Stomach (tissue), 9 donors: ENCODE measurements around the gene TTC4. TPM values are rescaled to one million over a fixed set of nuclear protein-coding genes. Genes with fewer than 3 reads are reported as not detected.

Experiments used
- DNase-seq, 2 donors: peaks; one replicate each; pipeline versions ENCODE4 v3.0.0 to v3.0.0-alpha.2; 2013 to 2019
- H3K27ac ChIP-seq, 5 donors: fragments of 200-600 bp in 4 of 5; sonication (generic) in 4 of 5; one replicate each; pipeline ENCODE4 v1.5.1; 2013 to 2019; ENCODE audit warnings: mild to moderate bottlenecking in 1 of 5, moderate library complexity in 1 of 5
- H3K27me3 ChIP-seq, 3 donors: fragments of 200-600 bp; sonication (generic); one replicate each; pipeline ENCODE4 v1.5.1; 2017 to 2019; ENCODE audit warnings: mixed run types in 1 of 3
- H3K36me3 ChIP-seq, 4 donors: fragments of 200-600 bp; sonication (generic); 1 replicate in 3 of 4; 2 replicates in 1 of 4; pipeline ENCODE4 v1.5.1; 2016 to 2019
- H3K4me1 ChIP-seq, 4 donors: fragments of 200-600 bp; sonication (generic); one replicate each; pipeline ENCODE4 v1.5.1; 2016 to 2019
- H3K4me3 ChIP-seq, 4 donors: fragments of 200-600 bp; sonication (generic) in 3 of 4; one replicate each; pipeline ENCODE4 v1.5.1; 2016 to 2019; ENCODE audit warnings: mild to moderate bottlenecking in 1 of 4
- H3K9me3 ChIP-seq, 4 donors: fragments of 200-600 bp; sonication (generic); one replicate each; pipeline ENCODE4 v1.5.1; 2016 to 2019
- CTCF ChIP-seq, 7 experiments: fragments of 450-650 bp in 4 of 7; fragments of 200-600 bp in 3 of 7; sonication (generic) in 3 of 7; IDR thresholded peaks; one replicate each; pipeline ENCODE4 v1.5.1; 2016 to 2019; ENCODE audit warnings: antibody characterized with exemption in 7 of 7, control low read depth in 2 of 7, mild to moderate bottlenecking in 1 of 7
- EP300 ChIP-seq: sonication (generic); formaldehyde crosslinking; IDR thresholded peaks from one replicate; pipeline ENCODE4 v1.6.1; 2017; ENCODE audit warnings: antibody characterized with exemption
- POLR2A ChIP-seq, 4 donors: fragments of 450-650 bp; IDR thresholded peaks; one replicate each; pipeline ENCODE4 v1.6.1; 2016; ENCODE audit warnings: antibody characterized with exemption in 4 of 4, control low read depth in 2 of 4, mild to moderate bottlenecking in 1 of 4, moderate library complexity in 1 of 4
- POLR2AphosphoS5 ChIP-seq, 3 donors: sonication (generic); formaldehyde crosslinking; IDR thresholded peaks; one replicate each; pipeline ENCODE4 v1.6.1; 2016; ENCODE audit warnings: antibody characterized with exemption in 3 of 3
- WGBS, 5 donors: extraction: QIAGEN DNeasy Blood & Tissue Kit in 3 of 5; methylation state at CpG; one replicate each; pipeline versions ENCODE4 v1.1.5 to v1.1.7; 2013 to 2018; 5-methylcytosine and 5-hydroxymethylcytosine counted together
- intact Hi-C: fragments of 100-400 bp; cut with DNase I; formaldehyde crosslinking; loops from one replicate; pipeline ENCODE4 v1.15.1; 2023; ENCODE audit warnings: low total_unique reads
- polyA plus RNA-seq, 3 donors: library from polyadenylated mRNA; stranded (reverse); fragments of 200-250 nt; gene quantifications; one replicate each; pipeline ENCODE4 v1.2.3, GENCODE V29; 2013
- total RNA-seq, 5 donors: library from RNA; depleted of rRNA; stranded (reverse); fragments of >200 nt; gene quantifications; one replicate each; pipeline versions ENCODE4 v1.1.0 to v1.2.3, GENCODE V29; 2014 to 2016
- donor health status: healthy with polysubstance abuse.
- donor health status: Bipolar disorder and iron deficiency.
- donor health status: healthy.

TTC4 gene
- total and polyA plus RNA-seq, 8 donors: 1.4 to 66.1 (median 13.4) TPM

GRCh38 chr1:54686155-54686554 is 29.5 kb upstream of the TTC4 start:
- Histone ChIP-seq H3K27me3 (no peaks in the 10 kb centered on the region), H3K4me3 (no peak overlapping the region), H3K27ac (no peak overlapping the region), H3K4me1 (no peaks in the 10 kb centered on the region), H3K9me3 (no peaks in the 10 kb centered on the region), H3K36me3 (peaks cover 0 to 11% (median 2%) of the 10 kb centered on the region in 4 donors)
- intact Hi-C loops: no loop called here
- TF ChIP-seq POLR2AphosphoS5 (IDR thresholded peaks at IDR 0.05): no peak
- DNase-seq: no peak
- WGBS, 5 donors: 85 to 90% (median 87%) methylated on average over 8 to 11 of the region's 11 CpGs

- H3K4me3 ChIP-seq: no peak overlapping the region
- no peak for DNase-seq
- H3K36me3 ChIP-seq: peaks cover 0 to 16% (median 0%) of the 10 kb centered on the region in 4 donors
- no peak overlapping the region for H3K27ac ChIP-seq
- WGBS, 5 donors: 85 to 90% (median 88%) methylated on average over 8 of the region's 8 CpGs
- no peak for TF ChIP-seq POLR2A (IDR thresholded peaks at IDR 0.05)
- TF ChIP-seq EP300: no peak
- TF ChIP-seq POLR2AphosphoS5 (IDR thresholded peaks at IDR 0.05): no peak
- no peak for TF ChIP-seq CTCF (IDR thresholded peaks at IDR 0.05)
- H3K4me1 ChIP-seq: no peaks in the 10 kb centered on the region
- no peaks in the 10 kb centered on the region for H3K9me3 ChIP-seq
- no peaks in the 10 kb centered on the region for H3K27me3 ChIP-seq
- intact Hi-C loops: no loop called here
Measured at GRCh38 chr1:54694771-54695170, 20.9 kb upstream of the TTC4 start.

- no peak for TF ChIP-seq POLR2A (IDR thresholded peaks at IDR 0.05)
- TF ChIP-seq CTCF (IDR thresholded peaks at IDR 0.05): no peak
- no peak for TF ChIP-seq POLR2AphosphoS5 (IDR thresholded peaks at IDR 0.05)
- TF ChIP-seq EP300: no peak
- intact Hi-C loops: no loop called here
- H3K4me1 ChIP-seq: no peaks in the 10 kb centered on the region
- no peak for DNase-seq
- 85 to 88% (median 86%) methylated on average over 15 of the region's 15 CpGs for WGBS, 5 donors
- H3K27ac ChIP-seq: no peak overlapping the region
- no peaks in the 10 kb centered on the region for H3K9me3 ChIP-seq
- no peak overlapping the region for H3K4me3 ChIP-seq
- H3K27me3 ChIP-seq: no peaks in the 10 kb centered on the region
- H3K36me3 ChIP-seq: peaks cover 0 to 19% (median 0%) of the 10 kb centered on the region in 4 donors
Measured at GRCh38 chr1:54695221-54695620, 20.4 kb upstream of the TTC4 start.

GRCh38 chr1:54695764-54696163 is 19.9 kb upstream of the TTC4 start:
- 73 to 94% (median 83%) methylated on average over 1 of the region's 1 CpG for WGBS, 5 donors
- Histone ChIP-seq H3K9me3 (no peaks in the 10 kb centered on the region), H3K4me3 (no peak overlapping the region), H3K4me1 (no peaks in the 10 kb centered on the region), H3K27me3 (no peaks in the 10 kb centered on the region), H3K27ac (no peak overlapping the region), H3K36me3 (peaks cover 0 to 23% (median 0%) of the 10 kb centered on the region in 4 donors)
- no peak for TF ChIP-seq CTCF (IDR thresholded peaks at IDR 0.05)
- TF ChIP-seq POLR2A (IDR thresholded peaks at IDR 0.05): no peak
- TF ChIP-seq EP300: no peak
- no peak for DNase-seq
- intact Hi-C loops: no loop called here

- no peak for DNase-seq
- Histone ChIP-seq H3K27me3 (no peaks in the 10 kb centered on the region), H3K4me1 (no peaks in the 10 kb centered on the region), H3K4me3 (no peak overlapping the region), H3K36me3 (peaks cover 0 to 28% (median 0%) of the 10 kb centered on the region in 4 donors), H3K9me3 (no peaks in the 10 kb centered on the region), H3K27ac (no peak overlapping the region)
- TF ChIP-seq EP300 (no peak), POLR2A (IDR thresholded peaks at IDR 0.05) (no peak), POLR2AphosphoS5 (IDR thresholded peaks at IDR 0.05) (no peak), CTCF (IDR thresholded peaks at IDR 0.05) (no peak)
- 81 to 89% (median 85%) methylated on average over 3 of the region's 3 CpGs for WGBS, 5 donors
- intact Hi-C loops: no loop called here
Measured at GRCh38 chr1:54696262-54696661, 19.4 kb upstream of the TTC4 start.
